PC-3 (cell line): ENCODE data around the gene ARNT2. TPM values are rescaled to one million over a fixed set of nuclear protein-coding genes. Genes with fewer than 3 reads are reported as not detected.

ENCODE experiments used
- ATAC-seq: fragments of 200-7000 bp; cut with Tn5 transposase; 2 replicates; pipeline ENCODE4 v1.9.1; 2020; ENCODE audit warnings: mild to moderate bottlenecking, moderate library complexity
- BruUV-seq: library from RNA; stranded (reverse); fragments of 400-500 nt; replicated peaks from 2 replicates; lab custom pipeline; 2021; lab: Mats Ljungman, UMichigan
- CTCF ChIA-PET: fragments of 300-600 bp; sonication (Branson Sonifier 250); formaldehyde crosslinking; loops from one replicate; lab custom pipeline; 2022; ENCODE audit warnings: antibody characterized with exemption; lab: Charles Lee
- POLR2A ChIA-PET: fragments of 300-600 bp; sonication (Branson Sonifier 250); formaldehyde crosslinking; loops from one replicate; lab custom pipeline; 2022; ENCODE audit warnings: antibody characterized with exemption; ENCODE audit not compliant: unreplicated experiment; lab: Charles Lee
- DNase-seq: peaks from one replicate; pipeline ENCODE4 v3.0.0-alpha.2; 2015
- H2AFZ ChIP-seq: fragments of 300-600 bp; sonication (generic); 2 replicates; pipeline ENCODE4 v1.6.0; 2016; ENCODE audit warnings: antibody characterized with exemption, low read length
- H3F3A ChIP-seq: fragments of 300-600 bp; sonication (generic); one replicate; pipeline ENCODE4 v1.6.0; 2017; ENCODE audit warnings: antibody characterized with exemption, low read length, control low read depth, mild to moderate bottlenecking; ENCODE audit not compliant: unreplicated experiment
- H3K27ac ChIP-seq: fragments of 300-600 bp; sonication (generic); 2 replicates; pipeline ENCODE4 v1.5.1; 2016; ENCODE audit warnings: mild to moderate bottlenecking, low read length
- H3K27me3 ChIP-seq: fragments of 300-600 bp; sonication (generic); 2 replicates; pipeline ENCODE4 v1.6.1; 2016; ENCODE audit warnings: low read length, mixed read lengths
- H3K36me3 ChIP-seq: fragments of 300-600 bp; sonication (generic); 2 replicates; pipeline ENCODE4 v1.6.1; 2016; ENCODE audit warnings: low read depth, mixed run types, low read length, mixed read lengths
- H3K4me1 ChIP-seq: fragments of 300-600 bp; sonication (generic); 2 replicates; pipeline ENCODE4 v1.5.1; 2016; ENCODE audit warnings: low read length; ENCODE audit not compliant: insufficient read depth
- H3K4me2 ChIP-seq: fragments of 300-600 bp; sonication (generic); 2 replicates; pipeline ENCODE4 v1.6.0; 2016; ENCODE audit warnings: low read length
- H3K4me3 ChIP-seq: fragments of 300-600 bp; sonication (generic); 2 replicates; pipeline ENCODE4 v1.5.1; 2016; ENCODE audit warnings: mild to moderate bottlenecking, low read length, mixed read lengths
- H3K79me2 ChIP-seq: fragments of 300-600 bp; sonication (generic); 2 replicates; pipeline ENCODE4 v1.6.1; 2017; ENCODE audit warnings: low read length, mixed read lengths
- H3K9ac ChIP-seq: fragments of 300-600 bp; sonication (generic); 2 replicates; pipeline ENCODE4 v1.6.0; 2016; ENCODE audit warnings: mild to moderate bottlenecking, low read length
- H3K9me2 ChIP-seq: fragments of 300-600 bp; sonication (generic); replicated peaks from 2 replicates; pipeline ENCODE4 v1.6.1; 2016; ENCODE audit warnings: mixed run types, low read length, mixed read lengths
- H3K9me3 ChIP-seq: fragments of 300-600 bp; sonication (generic); 2 replicates; pipeline ENCODE4 v1.6.1; 2016; ENCODE audit warnings: low read length, mixed read lengths
- H4K20me1 ChIP-seq: fragments of 300-600 bp; sonication (generic); 2 replicates; pipeline ENCODE4 v1.6.1; 2016; ENCODE audit warnings: low read length, mixed read lengths
- CTCF ChIP-seq: fragments of 300-600 bp; sonication (generic); conservative IDR thresholded peaks from 2 replicates; pipeline ENCODE4 v1.5.1; 2017; ENCODE audit warnings: antibody characterized with exemption, low read depth, mild to moderate bottlenecking, low read length
- EZH2 ChIP-seq: fragments of 300-600 bp; sonication (generic); IDR thresholded peaks from one replicate; pipeline ENCODE4 v1.6.1; 2017; ENCODE audit warnings: antibody characterized with exemption, mild to moderate bottlenecking, low read length; ENCODE audit not compliant: unreplicated experiment
- EZH2phosphoT487 ChIP-seq: fragments of 300-600 bp; sonication (generic); IDR thresholded peaks from 2 replicates; pipeline ENCODE4 v1.6.1; 2018; ENCODE audit warnings: mild to moderate bottlenecking, antibody characterized with exemption, low read length, borderline replicate concordance
- intact Hi-C: fragments of 100-400 bp; cut with micrococcal nuclease; formaldehyde crosslinking; loops from 2 replicates; pipeline ENCODE4 v1.9.0; 2023
- total RNA-seq: library from RNA; depleted of rRNA; stranded (reverse); fragments of >200 nt; gene quantifications from 2 replicates; pipeline ENCODE4 v1.2.3, GENCODE V29; 2014

The ARNT2 gene
- total RNA-seq, 1 experiment from 2014 or later: 0.11 TPM

GRCh38 chr15:80496096-80496495 is 91.9 kb downstream of the ARNT2 start:
- Histone ChIP-seq H3K27ac (no peak overlapping the region), H3F3A (no peaks in the 10 kb centered on the region), H3K36me3 (no peaks in the 10 kb centered on the region), H3K27me3 (no peaks in the 10 kb centered on the region), H3K4me2 (no peak overlapping the region), H3K9me2 (no peaks in the 10 kb centered on the region), H3K79me2 (no peaks in the 10 kb centered on the region), H3K4me3 (no peak overlapping the region), H2AFZ (no peak overlapping the region), H3K4me1 (no peaks in the 10 kb centered on the region), H3K9ac (no peak overlapping the region), H4K20me1 (no peaks in the 10 kb centered on the region), H3K9me3 (no peaks in the 10 kb centered on the region)
- DNase-seq: no peak
- ChIA-PET CTCF (no interaction called here), POLR2A (no interaction called here)
- intact Hi-C loops: no loop called here
- TF ChIP-seq EZH2 (no peak), EZH2phosphoT487 (no peak), CTCF (no peak)
- ATAC-seq: no peak
- BruUV-seq: no TSS peak

GRCh38 chr15:80497221-80497620 is 93.0 kb downstream of the ARNT2 start:
- ChIA-PET POLR2A (no interaction called here), CTCF (no interaction called here)
- Histone ChIP-seq H3K27ac (no peak overlapping the region), H3K4me1 (no peaks in the 10 kb centered on the region), H3K36me3 (no peaks in the 10 kb centered on the region), H3K4me3 (no peak overlapping the region), H3K27me3 (peaks cover 6% of the 10 kb centered on the region; the same call in 1 of the 2 replicates), H2AFZ (no peak overlapping the region), H3K9me2 (no peaks in the 10 kb centered on the region), H3K9ac (no peak overlapping the region), H3K4me2 (no peak overlapping the region), H3K79me2 (no peaks in the 10 kb centered on the region), H3F3A (no peaks in the 10 kb centered on the region), H4K20me1 (no peaks in the 10 kb centered on the region), H3K9me3 (no peaks in the 10 kb centered on the region)
- intact Hi-C loops: no loop called here
- ATAC-seq (no peak), DNase-seq (no peak)
- BruUV-seq: no TSS peak
- TF ChIP-seq EZH2phosphoT487 (no peak), EZH2 (no peak), CTCF (no peak)

GRCh38 chr15:80498652-80499051 is 94.5 kb downstream of the ARNT2 start:
- Histone ChIP-seq H4K20me1 (no peaks in the 10 kb centered on the region), H3K27ac (no peak overlapping the region), H3K9me3 (no peaks in the 10 kb centered on the region), H3K4me1 (no peaks in the 10 kb centered on the region), H3K79me2 (no peaks in the 10 kb centered on the region), H3K9ac (no peak overlapping the region), H3K4me3 (no peak overlapping the region), H2AFZ (no peak overlapping the region), H3K4me2 (no peak overlapping the region), H3K27me3 (peaks cover 20% of the 10 kb centered on the region), H3F3A (no peaks in the 10 kb centered on the region), H3K9me2 (no peaks in the 10 kb centered on the region), H3K36me3 (no peaks in the 10 kb centered on the region)
- ChIA-PET POLR2A (no interaction called here), CTCF (no interaction called here)
- no peak for TF ChIP-seq EZH2
- TF ChIP-seq CTCF: no peak
- TF ChIP-seq EZH2phosphoT487: no peak
- no peak for DNase-seq
- intact Hi-C loops: no loop called here
- no TSS peak for BruUV-seq
- ATAC-seq: no peak
